SK-N-MC (cell line): ENCODE measurements around the gene EIF4B.

ENCODE experiments used
- DNase-seq: peaks from one replicate; pipeline ENCODE4 v3.0.0-alpha.2; 2011; ENCODE audit warnings: low read depth, low spot score
- H3K27ac ChIP-seq: fragments of 200-600 bp; sonication (generic); 2 replicates; pipeline ENCODE4 v1.5.1; 2016; ENCODE audit warnings: mixed run types
- H3K36me3 ChIP-seq: fragments of 200-600 bp; sonication (generic); 2 replicates; pipeline ENCODE4 v1.6.1; 2017; ENCODE audit warnings: antibody characterized with exemption, low read length, mixed read lengths; ENCODE audit not compliant: insufficient read depth
- H3K4me3 ChIP-seq: fragments of 200-600 bp; sonication (generic); 2 replicates; pipeline ENCODE4 v1.5.1; 2016
- H3K9ac ChIP-seq: fragments of 200-600 bp; sonication (generic); 2 replicates; pipeline ENCODE4 v1.8.0; 2017; ENCODE audit warnings: mixed run types, mixed read lengths; ENCODE audit not compliant: insufficient read length
- H3K9me3 ChIP-seq: fragments of 200-600 bp; sonication (generic); 2 replicates; pipeline ENCODE4 v1.6.1; 2017; ENCODE audit warnings: low read depth, mild to moderate bottlenecking, antibody characterized with exemption, low read length, moderate library complexity, mixed read lengths
- EZH2 ChIP-seq: fragments of 200-600 bp; sonication (generic); IDR thresholded peaks from one replicate; pipeline ENCODE4 v1.6.1; 2017; ENCODE audit warnings: antibody characterized with exemption
- FOXP2 ChIP-seq: optimal IDR thresholded peaks from 2 replicates; pipeline ENCODE3; 2011; ENCODE audit warnings: mild to moderate bottlenecking, moderate library complexity; ENCODE audit not compliant: insufficient read depth; ENCODE audit errors: extremely low read length, control extremely low read depth
- POLR2AphosphoS5 ChIP-seq: IDR thresholded peaks from 2 replicates; pipeline ENCODE4 v1.6.1; 2012; ENCODE audit warnings: mild to moderate bottlenecking, low read depth, low read length, borderline replicate concordance

Gene EIF4B

GRCh38 chr12:53091756-53092155, 85.5 kb downstream of the EIF4B start:
- Histone ChIP-seq H3K9ac (no peak overlapping the region), H3K9me3 (no peaks in the 10 kb centered on the region), H3K27ac (peak overlapping the region; percentile 93), H3K4me3 (no peak overlapping the region), H3K36me3 (no peaks in the 10 kb centered on the region)
- TF ChIP-seq POLR2AphosphoS5 (no peak), EZH2 (no peak), FOXP2 (no peak)
- DNase-seq: no peak
